ENCODE measurements around the gene IL17RE.
"Not testable (repeated sequence)": the region's sequence is repeated elsewhere in the genome, so short reads cannot be mapped to it uniquely, and the experiment has no call there.

Gene IL17RE

DNA sequence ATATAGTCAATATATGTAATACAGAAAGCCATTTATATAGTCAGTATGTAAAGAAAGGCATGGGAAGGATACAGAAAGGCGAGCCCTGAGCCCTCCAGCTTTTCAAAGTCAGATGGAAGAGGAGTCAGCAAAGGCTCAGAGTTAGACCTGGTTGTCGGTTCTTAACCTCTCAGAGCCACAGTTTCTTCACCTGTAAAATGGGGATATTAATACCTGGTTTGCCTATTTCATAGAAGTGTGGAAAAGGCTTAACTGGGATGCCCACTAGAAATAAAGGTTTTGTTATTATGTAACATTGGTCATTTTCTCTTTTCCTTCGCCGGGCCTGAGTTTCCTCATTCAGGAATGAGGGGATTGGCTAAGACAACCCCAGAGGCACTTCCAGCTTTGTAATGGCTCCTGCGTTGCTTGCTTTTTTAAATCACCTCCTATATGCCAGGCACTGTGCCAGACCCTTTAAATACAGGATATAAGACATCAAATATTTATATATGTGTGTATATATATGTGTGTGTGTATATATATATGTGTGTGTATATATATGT lies 33.4 kb downstream of the IL17RE start:
- no peak for DNase-seq

DNA sequence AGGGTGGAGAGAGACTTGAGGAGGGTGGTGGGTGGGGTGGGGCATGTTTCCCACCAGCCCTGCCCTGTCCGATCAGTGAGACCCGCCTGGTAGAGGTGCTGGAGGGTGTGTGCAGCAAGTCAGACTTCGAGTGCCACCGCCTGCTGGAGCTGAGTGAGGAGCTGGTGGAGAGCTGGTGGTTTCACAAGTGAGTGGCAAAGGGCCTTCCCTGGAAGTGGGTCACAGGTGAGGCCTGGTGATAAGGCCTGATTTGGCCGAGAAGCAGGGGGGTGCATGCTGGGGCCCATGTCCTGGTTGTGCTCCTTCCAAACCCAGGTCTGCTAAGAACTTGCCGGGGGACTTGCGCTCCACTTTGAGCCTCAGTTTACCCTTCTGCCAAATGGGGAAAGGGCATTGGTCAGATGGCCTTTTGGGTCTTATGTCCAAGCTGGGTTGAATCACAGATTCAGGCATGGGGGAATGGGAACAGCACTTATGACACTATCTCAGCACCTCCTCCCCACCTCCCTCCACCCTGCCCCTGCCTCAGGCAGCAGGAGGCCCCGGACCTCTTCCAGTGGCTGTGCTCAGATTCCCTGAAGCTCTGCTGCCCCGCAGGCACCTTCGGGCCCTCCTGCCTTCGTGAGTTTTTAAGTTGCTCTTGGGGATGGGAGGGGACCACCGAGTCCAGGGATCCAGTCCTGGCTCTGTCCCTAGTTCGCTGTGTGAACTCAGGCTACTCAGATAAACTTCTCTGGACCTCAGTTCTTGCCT lies 35.0 kb downstream of the IL17RE start:
- no peak for DNase-seq

GRCh38 chr3:9938966-9939365 lies 36.3 kb downstream of the IL17RE start:
- no peak for DNase-seq

GRCh38 chr3:9939906-9940305 lies 37.3 kb downstream of the IL17RE start:
- DNase-seq: not testable (repeated sequence)

GRCh38 chr3:9940746-9941145 lies 38.1 kb downstream of the IL17RE start:
- no peak for DNase-seq

- DNase-seq: no peak
Measured at GRCh38 chr3:9942164-9942563, 39.5 kb downstream of the IL17RE start.

DNA sequence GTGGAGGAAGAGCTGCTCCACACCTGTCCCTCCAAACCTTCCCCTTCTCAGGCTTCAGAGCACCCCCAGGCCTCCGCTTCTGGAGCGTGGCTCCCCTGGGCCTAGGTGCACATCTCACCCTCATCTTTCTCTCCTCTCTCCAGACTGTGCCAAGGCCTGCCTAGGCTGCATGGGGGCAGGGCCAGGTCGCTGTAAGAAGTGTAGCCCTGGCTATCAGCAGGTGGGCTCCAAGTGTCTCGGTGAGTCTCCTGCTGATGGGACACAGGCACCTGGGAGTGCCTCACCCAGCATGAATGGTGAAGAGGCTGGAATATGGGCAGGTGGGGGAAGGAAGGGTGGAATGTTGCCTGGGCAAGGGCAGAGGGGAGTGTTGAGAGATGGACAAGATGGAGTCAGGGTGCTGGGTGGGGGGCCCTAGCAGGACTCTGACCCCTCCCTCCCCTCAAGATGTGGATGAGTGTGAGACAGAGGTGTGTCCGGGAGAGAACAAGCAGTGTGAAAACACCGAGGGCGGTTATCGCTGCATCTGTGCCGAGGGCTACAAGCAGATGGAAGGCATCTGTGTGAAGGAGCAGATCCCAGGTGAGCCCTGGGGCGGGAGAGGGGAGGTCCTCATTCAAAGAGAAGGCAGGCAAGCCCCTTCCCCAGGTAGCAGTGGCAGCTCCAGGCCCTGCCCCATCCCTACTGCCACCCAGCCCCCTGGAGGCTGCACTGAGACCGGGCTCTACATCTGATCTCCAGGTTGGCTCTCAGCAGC lies 40.5 kb downstream of the IL17RE start:
- no peak for DNase-seq

- DNase-seq: no peak
Measured at GRCh38 chr3:9944271-9944670, 41.6 kb downstream of the IL17RE start.

GRCh38 chr3:9945358-9945757 lies 42.7 kb downstream of the IL17RE start:
- DNase-seq: no peak

- DNase-seq: peak; percentile 79 to 80
Measured at GRCh38 chr3:9946112-9947024, 43.7 kb downstream of the IL17RE start.

- no peak for DNase-seq
Measured at GRCh38 chr3:9947025-9947995, 44.7 kb downstream of the IL17RE start.

- DNase-seq: no peak
Measured at GRCh38 chr3:9948586-9948985, 45.9 kb downstream of the IL17RE start.

DNA sequence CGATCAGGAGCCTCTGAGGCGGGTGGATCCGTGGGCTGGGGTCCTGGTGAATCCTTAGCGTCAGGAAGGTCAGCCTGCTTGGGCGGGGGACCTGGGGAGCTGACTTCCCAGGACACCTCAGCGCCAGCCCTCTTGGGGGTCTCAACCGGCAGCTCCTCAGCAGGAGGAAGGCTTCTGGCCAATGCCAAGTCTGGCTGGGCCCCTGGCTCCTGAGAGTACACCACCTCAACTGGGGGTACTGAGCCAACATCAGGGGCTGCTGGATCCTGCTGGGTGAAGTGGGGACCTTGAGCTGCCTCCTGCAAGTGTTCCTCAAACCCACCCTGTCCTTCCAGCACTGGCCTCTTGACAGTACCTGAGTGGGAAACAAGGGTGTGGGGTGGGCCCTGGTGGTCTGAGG lies 46.5 kb downstream of the IL17RE start:
- no peak for DNase-seq

- no peak for DNase-seq
Measured at GRCh38 chr3:9949626-9950025, 47.0 kb downstream of the IL17RE start.

DNA sequence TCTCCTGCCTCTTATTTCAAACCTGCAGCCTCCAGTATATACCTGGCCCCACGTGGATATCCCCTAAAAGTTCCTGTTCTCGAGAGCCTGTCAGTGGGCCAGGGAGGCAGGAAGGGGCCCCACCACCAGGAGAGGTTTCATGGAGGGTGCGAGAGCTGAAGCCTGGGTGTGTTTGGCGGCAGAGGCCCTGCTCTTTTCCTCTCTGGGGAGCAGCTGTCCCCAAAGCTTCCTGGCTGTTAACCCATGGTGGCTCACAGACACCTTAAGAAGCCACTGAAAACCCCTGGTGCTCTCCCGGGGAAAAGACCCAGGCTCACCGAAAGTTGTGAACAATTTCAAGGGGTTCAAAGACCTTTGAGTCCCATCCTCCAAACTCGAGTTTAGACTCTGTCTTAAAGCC lies 48.5 kb downstream of the IL17RE start:
- DNase-seq: peak in 1 of 2 donors; percentile 39

DNA sequence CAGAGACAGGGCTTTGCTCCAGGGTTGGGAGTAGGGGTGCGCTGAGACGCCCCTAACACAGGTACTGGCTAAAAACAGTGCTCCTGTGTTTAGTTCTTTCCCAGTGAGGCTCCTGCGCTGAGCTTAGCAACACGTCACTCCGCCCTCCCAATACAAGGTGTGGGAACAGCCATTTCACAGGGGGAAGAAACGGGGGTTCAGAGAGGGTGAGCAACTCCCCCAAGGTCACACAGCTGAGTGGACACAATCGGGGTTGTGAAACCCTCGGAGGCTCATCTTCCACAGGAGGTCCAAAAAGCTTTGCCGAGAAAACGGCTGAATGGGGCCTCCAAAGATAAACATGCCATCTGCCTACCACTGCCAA lies 48.9 kb downstream of the IL17RE start:
- DNase-seq: peak in 1 of 2 donors; percentile 16

GRCh38 chr3:9951962-9952805 lies 49.5 kb downstream of the IL17RE start, which contains the start of gene PRRT3:
PRRT3 (minus strand) TSS chr3:9952408; CDS start chr3:9950115, 2,293 bp downstream.
- DNase-seq: peak; percentile 68 to 73

DNA sequence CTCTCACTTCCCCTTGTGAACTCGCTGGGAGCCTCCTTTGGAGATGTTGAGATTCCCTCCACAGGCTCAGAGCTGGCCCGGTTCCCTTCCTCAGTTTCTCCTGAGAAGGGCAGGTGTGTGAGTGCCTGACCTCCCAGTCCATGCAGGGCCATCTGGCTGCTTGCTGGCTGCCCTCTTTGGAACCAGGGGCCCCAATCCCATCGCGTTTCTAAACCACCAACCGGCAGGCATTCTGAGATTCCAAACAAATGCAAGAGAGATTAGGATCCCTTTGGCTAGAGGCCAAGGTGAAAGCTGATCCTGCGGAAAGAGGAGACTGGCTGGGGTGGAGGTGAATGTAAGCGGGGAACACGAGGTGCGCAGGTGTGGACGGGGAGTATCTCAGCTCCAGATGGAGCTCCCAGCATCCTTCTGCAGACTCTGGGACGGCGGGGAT lies 52.4 kb downstream of the IL17RE start:
- no peak for DNase-seq

DNA sequence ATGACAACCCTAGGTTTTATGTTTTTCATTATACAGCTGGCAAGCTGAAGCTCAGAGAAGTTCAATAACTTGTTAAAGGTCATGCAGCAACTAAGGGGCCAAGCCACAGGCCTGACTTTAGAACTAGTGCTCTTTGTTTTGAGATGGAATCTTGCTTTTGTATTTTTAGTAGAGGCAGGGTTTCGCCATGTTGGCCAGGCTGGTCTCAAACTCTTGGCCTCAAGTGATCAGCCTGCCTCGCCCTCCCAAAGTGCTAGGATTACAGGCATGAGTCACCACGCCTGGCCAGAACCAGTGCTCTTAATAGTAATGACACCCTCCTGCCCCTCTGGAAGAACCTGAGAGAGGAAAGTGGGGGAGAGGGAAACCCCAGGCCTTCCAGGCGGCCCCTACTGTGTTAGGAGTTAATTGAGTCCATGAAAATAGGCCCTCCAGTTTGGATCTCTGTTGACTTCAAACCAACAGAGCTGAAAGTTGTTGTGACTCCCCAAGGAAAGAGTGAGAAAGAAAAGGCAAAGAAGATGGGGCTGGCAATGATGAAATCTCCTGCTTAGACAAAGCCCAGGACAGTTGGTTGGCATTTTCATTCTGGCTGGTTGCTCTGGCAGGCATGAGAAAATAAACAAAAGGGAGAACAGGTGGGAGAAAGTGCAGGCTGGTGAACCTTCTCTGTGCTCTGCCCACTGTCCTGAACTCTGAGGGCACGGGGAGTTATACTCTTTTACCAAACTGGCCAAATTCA lies 53.1 kb downstream of the IL17RE start:
- DNase-seq: no peak

DNA sequence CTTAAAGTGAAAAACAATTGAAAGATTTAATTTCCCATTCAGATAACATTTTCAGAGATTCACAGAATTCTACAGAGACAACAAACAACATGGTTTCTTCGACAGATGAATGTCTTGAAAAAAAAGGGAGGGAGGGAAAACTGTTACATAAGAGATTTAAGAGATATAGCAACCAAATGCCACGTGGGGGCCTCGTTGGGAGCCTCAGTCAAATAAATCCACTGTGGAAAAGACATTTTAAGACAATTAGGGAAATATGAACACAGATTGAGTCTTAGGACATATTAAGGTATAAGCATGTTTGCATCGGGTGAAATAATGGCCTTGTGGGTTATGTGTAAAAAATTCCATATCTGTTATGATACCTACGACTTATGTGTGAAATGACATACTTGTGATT lies 54.6 kb downstream of the IL17RE start:
- DNase-seq: no peak
